ENCODE data around the gene NCF2.
A peak's percentile ranks its signal among the peaks of the same experiment; 100 is the strongest.

Gene NCF2

DNA sequence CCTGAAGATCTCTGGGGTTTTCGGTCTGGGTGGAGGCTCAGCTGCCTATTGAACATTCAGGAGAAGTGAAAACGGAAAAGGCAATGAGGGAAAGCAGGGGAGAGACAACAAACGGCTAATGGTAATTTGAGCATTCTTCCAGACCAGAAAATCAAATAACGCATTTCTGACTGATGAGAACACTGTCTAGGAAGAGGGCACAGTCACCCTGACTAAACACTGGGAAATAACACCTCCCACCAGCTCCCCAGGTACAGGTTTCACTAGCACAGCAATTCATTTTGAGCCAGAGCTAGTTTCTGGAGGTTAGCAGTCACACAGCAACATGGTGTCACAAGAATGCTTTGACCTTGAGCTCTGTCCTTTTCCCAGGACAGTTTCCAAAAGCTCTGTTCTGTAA is 21.1 kb downstream of the NCF2 start:
- no peak overlapping the region for H3K27ac Mint-ChIP-seq
- CTCF ChIA-PET = interaction anchor here (1.1 kb wide), 1 partner anchor 11 kb away, joined by 4 read pairs; no protein-coding TSS in a partner anchor
- no peak for DNase-seq
- H3K36me3 Mint-ChIP-seq = peaks cover 1% of the 10 kb centered on the region
- H3K4me3 Mint-ChIP-seq = no peak overlapping the region
- peaks cover 17% of the 10 kb centered on the region for H3K4me1 Mint-ChIP-seq
- H3K9me3 Mint-ChIP-seq = no peaks in the 10 kb centered on the region
- H3K27me3 Mint-ChIP-seq = peaks cover 17% of the 10 kb centered on the region

DNA sequence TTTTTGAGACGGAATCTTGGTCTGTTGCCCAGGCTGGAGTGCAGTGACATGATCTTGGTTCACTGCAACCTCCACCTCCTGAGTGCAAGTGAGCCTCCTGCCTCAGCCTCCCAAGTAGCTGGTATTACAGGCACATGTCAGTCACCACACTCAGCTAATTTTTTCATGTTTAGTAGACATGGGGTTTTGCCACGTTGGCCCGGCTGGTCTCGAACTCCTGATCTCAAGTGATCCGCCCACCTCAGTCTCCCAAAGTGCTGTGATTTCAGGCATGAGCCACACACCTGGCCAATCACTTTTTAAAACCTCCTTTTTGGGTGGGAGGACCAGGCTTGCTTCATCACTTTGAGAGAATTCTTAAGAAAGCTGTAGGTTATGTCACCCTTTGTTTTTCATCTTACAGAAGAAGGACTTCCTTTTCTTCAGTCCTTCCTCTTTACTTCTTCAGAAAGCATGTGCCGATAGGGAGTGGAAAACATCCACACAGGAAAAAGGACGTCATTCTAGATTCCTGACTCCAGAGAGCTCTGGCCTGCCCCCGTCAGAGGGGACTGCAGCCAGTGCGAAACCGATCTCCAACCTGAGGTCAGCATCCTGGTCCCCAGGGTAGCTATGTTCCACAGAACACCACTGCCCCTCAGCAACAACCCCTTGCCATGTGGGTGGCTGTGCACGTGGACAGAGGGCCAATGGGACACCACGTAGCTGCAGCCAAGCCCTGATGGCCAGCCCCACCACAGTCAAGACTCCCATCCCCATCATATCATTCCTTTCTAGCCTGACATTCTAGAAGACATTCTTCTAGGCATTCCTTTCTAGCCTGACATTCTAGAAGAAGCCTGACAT is 21.9 kb downstream of the NCF2 start:
- Mint-ChIP-seq H3K27ac (no peak overlapping the region), H3K9me3 (no peaks in the 10 kb centered on the region), H3K4me1 (peaks cover 17% of the 10 kb centered on the region), H3K36me3 (peaks cover 2% of the 10 kb centered on the region), H3K4me3 (no peak overlapping the region), H3K27me3 (peaks cover 17% of the 10 kb centered on the region)
- CTCF ChIA-PET = interaction anchor here (0.7 to 1.1 kb wide), 3 partner anchors 9 to 189 kb away, joined by 3 to 4 read pairs (median 4); no protein-coding TSS in a partner anchor
- no peak for DNase-seq

DNA sequence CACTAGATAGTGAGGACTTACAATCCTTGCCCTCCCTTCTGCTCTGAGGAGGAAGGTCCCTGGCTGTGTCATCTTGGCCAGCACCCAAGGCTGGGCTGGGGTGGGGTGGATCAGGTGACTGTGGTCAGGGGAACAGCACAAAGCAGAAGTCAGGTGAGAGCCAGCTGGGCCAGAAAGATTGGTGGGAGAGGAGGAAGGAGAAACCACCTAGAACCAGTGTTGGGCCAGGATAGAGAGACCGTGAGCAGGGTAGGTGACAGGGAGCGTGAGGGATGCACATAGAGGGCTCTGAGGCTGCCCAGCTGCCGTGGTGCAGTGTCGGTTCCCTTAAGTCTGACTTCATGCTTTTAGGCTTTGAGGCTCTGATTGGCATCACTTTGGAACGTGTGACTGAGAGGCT is 22.7 kb downstream of the NCF2 start:
- DNase-seq = no peak
- H3K27ac Mint-ChIP-seq = no peak overlapping the region
- H3K4me1 Mint-ChIP-seq = peaks cover 19% of the 10 kb centered on the region
- H3K27me3 Mint-ChIP-seq = peaks cover 17% of the 10 kb centered on the region
- no peaks in the 10 kb centered on the region for H3K9me3 Mint-ChIP-seq
- CTCF ChIA-PET = no interaction called here
- H3K4me3 Mint-ChIP-seq = no peak overlapping the region
- H3K36me3 Mint-ChIP-seq = peaks cover 4% of the 10 kb centered on the region

DNA sequence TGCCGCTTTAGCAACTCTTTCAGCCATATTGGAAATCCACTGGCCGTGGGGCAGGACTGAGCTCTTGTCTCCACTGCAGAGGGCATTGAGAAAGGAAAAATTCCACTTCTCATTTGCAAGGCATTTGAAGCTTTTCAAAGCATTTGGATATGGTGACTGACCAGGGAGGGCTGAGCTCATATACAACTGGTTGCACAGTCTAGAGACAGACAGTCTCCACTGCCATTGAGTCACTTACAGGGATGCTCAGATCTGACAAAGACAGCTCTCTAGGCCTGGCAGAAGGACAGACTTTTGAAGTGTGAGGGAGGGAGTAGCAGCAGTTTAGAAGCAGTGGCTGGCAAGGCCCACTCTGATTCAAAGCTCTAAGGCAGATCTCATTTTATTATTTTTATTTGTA is 24.2 kb downstream of the NCF2 start:
- Mint-ChIP-seq H3K4me3 (no peak overlapping the region), H3K27ac (no peak overlapping the region), H3K27me3 (peaks cover 17% of the 10 kb centered on the region), H3K4me1 (peaks cover 19% of the 10 kb centered on the region), H3K36me3 (peaks cover 8% of the 10 kb centered on the region), H3K9me3 (no peaks in the 10 kb centered on the region)
- DNase-seq = no peak
- CTCF ChIA-PET = interaction anchor here (0.6 to 1.1 kb wide), 2 partner anchors 14 to 69 kb away, joined by 3 read pairs; no protein-coding TSS in a partner anchor

DNA sequence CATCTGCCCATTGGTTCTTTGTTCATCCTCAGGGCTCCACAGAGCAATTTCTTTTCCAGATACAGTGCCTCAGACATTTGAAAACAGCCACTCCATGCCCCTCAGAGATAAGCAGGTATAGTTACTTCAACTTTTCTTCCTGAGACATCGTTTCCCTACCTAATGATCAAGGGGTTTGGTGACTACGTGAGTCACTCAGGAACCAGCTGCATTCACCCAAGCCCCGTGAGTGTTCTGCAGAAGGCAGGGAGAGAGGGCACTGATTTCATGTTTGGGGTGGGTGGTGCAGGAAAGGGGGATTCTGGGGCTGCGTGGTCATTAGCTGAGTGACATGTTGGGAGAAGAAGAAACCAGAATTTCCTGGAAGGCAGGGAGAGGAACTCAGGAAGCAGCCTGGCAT is 25.0 kb downstream of the NCF2 start:
- H3K27ac Mint-ChIP-seq = no peak overlapping the region
- no peak for DNase-seq

DNA sequence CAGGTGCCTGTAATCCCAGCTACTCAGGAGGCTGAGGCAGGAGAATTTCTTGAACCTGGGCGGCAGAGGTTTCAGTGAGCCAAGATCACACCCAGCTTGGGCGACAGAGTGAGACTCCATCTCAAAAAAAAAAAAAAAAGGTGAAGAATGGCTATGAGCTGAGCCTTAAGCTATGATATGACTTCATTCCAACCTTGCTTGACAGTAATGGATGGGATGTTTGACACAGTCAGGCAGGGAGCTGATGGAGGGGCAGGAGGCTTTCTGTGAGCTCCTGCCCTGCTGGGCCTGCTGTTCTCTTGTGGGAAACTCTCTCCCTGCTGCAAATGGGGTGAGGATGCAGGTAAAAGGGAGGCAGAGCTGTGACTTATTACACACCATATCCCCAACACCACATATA is 27.6 kb downstream of the NCF2 start:
- CTCF ChIA-PET = interaction anchor here (2.4 kb wide), 1 partner anchor 17 kb away, joined by 12 read pairs; no protein-coding TSS in a partner anchor
- Mint-ChIP-seq H3K27me3 (peaks cover 4% of the 10 kb centered on the region), H3K36me3 (peaks cover 11% of the 10 kb centered on the region), H3K4me3 (no peak overlapping the region), H3K4me1 (peaks cover 9% of the 10 kb centered on the region), H3K9me3 (no peaks in the 10 kb centered on the region), H3K27ac (peak overlapping the region; percentile 62)
- no peak for DNase-seq

More for the DNA sequence above, 25.0 kb downstream of the NCF2 start:
- peaks cover 19% of the 10 kb centered on the region for H3K4me1 Mint-ChIP-seq
- no peak overlapping the region for H3K4me3 Mint-ChIP-seq
- H3K36me3 Mint-ChIP-seq = peaks cover 8% of the 10 kb centered on the region
- peaks cover 15% of the 10 kb centered on the region for H3K27me3 Mint-ChIP-seq
- no peaks in the 10 kb centered on the region for H3K9me3 Mint-ChIP-seq
- CTCF ChIA-PET = no interaction called here

DNA sequence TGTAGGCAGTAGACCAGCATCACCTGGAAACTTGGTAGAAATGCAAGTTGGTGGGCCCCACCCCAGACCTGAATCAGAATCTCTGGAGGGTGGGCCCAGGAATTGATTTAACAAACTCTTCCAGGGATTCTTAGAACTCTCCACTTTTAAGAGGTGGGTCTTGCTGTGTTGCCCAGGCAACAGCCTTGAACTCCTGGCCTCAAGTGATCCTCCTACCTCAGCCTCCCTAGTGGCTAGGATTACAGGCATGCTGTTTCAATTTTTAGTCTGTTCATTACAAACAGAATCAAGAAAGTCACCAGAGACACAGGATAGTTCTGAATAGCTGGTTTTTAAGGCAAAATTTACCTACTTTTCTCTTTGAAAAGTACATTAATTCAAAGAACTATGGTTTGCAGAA is 31.2 kb downstream of the NCF2 start:
- H3K36me3 Mint-ChIP-seq = peaks cover 32% of the 10 kb centered on the region

DNA sequence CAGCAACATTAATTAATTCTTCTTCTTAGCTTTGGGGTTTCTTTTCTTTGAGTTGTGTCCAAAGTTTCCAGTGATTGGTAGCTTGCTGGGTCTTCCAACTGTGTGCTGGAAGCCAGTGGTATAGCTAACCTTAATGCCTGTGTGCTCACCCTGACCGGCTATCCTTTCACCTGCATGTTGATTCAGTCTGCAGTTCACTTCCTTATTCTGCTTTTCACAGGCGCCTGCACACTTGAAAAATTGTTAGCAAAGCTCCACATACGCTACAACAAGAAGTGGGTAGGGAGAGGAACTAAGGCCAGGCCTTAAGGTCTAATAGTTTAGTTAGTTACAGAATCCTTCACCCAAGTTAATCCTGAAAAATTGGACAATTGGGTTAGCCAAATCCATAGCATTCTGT is 35.7 kb downstream of the NCF2 start:
- H3K36me3 Mint-ChIP-seq = peaks cover 55% of the 10 kb centered on the region
- H3K4me1 Mint-ChIP-seq = no peaks in the 10 kb centered on the region

More for the DNA sequence above, 31.2 kb downstream of the NCF2 start:
- Mint-ChIP-seq H3K27me3 (no peaks in the 10 kb centered on the region), H3K9me3 (no peaks in the 10 kb centered on the region), H3K4me3 (no peak overlapping the region), H3K27ac (no peak overlapping the region), H3K4me1 (peaks cover 2% of the 10 kb centered on the region)
- DNase-seq = no peak
- CTCF ChIA-PET = interaction anchor here (1.3 kb wide), 1 partner anchor 75 kb away, joined by 3 read pairs; no protein-coding TSS in a partner anchor

DNA sequence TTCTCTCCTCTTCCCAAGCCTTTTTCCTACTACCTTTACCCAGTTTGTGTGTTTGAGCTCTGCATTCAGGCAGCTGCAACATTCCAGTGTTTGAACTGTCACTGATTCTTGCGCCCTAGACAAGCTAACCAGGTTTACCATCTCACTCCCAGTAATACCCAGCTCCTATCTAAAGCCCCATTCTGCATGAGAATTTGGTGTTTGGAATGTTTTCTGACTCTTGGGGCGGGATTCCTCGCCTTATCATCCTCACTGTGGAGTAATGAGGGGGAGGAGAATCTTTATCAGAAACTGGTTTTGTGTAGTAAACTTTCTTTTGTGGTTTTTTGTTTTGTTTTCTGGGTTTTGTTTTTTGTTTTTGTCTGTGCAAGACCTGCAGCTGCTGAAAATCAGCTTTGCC is 36.5 kb downstream of the NCF2 start:
- Mint-ChIP-seq H3K27me3 (no peaks in the 10 kb centered on the region), H3K36me3 (peaks cover 54% of the 10 kb centered on the region), H3K9me3 (no peaks in the 10 kb centered on the region), H3K4me3 (no peak overlapping the region), H3K4me1 (no peaks in the 10 kb centered on the region), H3K27ac (no peak overlapping the region)
- CTCF ChIA-PET = no interaction called here
- no peak for DNase-seq

More for the DNA sequence above, 35.7 kb downstream of the NCF2 start:
- CTCF ChIA-PET = no interaction called here
- no peaks in the 10 kb centered on the region for H3K9me3 Mint-ChIP-seq
- DNase-seq = no peak
- no peak overlapping the region for H3K4me3 Mint-ChIP-seq
- H3K27me3 Mint-ChIP-seq = no peaks in the 10 kb centered on the region
- no peak overlapping the region for H3K27ac Mint-ChIP-seq

DNA sequence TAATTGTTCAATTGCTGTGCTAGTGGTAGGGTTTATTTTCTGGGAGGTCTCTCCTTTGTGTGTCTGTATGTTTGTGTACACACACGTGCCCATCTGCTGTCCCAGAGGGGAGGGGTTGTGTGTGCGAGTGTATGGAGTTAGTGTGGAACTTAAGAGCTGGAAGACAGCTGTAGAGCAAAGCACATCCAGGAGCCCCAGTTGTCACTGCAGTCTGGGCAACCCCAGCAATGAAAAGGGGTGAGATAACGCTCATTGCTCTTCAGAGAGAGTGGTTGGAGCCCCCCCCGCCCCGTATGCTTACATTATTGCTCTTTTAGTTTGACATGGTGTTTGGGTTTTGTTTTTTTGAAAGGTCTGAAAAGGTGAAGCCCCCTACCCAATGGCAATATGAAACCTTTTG is 36.9 kb downstream of the NCF2 start:
- no peaks in the 10 kb centered on the region for H3K4me1 Mint-ChIP-seq
- no peak overlapping the region for H3K27ac Mint-ChIP-seq
- CTCF ChIA-PET = no interaction called here

DNA sequence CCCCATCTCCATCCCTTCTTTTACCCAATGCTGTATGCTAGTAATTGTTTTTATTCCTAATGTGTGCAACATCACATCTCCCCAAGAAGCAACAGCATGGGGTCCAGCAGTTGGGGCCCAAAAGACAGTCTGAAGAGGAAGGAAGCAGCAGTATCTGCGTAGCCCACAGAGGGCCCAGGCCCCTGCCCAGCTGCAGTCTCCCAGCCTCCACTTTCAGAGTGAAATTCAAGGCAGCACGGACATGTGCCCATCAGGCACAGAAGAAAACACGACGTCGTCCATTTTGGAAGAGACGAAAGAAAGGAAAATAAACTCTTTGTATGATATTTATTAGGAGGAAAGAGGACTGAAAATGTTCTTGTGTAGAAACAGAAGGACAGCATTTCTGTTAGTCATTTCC is 37.4 kb downstream of the NCF2 start:
- peaks cover 53% of the 10 kb centered on the region for H3K36me3 Mint-ChIP-seq
- H3K27me3 Mint-ChIP-seq = no peaks in the 10 kb centered on the region
- H3K27ac Mint-ChIP-seq = peak overlapping the region; percentile 22
- CTCF ChIA-PET = no interaction called here
- no peak overlapping the region for H3K4me3 Mint-ChIP-seq
- H3K9me3 Mint-ChIP-seq = no peaks in the 10 kb centered on the region
- DNase-seq = no peak
- H3K4me1 Mint-ChIP-seq = no peaks in the 10 kb centered on the region

More for the DNA sequence above, 36.9 kb downstream of the NCF2 start:
- Mint-ChIP-seq H3K27me3 (no peaks in the 10 kb centered on the region), H3K36me3 (peaks cover 53% of the 10 kb centered on the region), H3K9me3 (no peaks in the 10 kb centered on the region), H3K4me3 (no peak overlapping the region)
- no peak for DNase-seq

DNA sequence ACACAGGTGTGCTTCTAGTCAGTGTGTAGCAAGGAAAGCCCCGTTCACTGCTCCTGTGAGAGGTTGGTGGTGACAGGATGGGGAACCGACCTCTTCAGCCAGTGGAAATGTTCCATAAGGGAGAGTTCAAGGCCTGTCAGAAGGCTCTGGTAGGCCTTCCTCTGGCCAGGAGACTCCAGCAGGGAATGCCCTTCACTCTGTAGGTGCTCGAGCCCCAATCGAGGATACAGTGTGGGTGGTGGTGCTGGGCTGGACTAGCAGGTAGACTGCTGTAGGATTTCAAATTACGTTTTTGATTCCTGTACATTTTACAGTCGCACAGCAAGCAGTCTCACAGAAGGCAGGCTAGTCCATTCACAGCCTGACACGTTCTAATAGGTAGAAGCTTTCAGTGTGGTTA is 37.8 kb downstream of the NCF2 start:
- CTCF ChIA-PET = interaction anchor here (1.4 kb wide), 1 partner anchor 14 kb away, joined by 3 read pairs; no protein-coding TSS in a partner anchor
- Mint-ChIP-seq H3K27ac (no peak overlapping the region), H3K36me3 (peaks cover 53% of the 10 kb centered on the region), H3K4me3 (no peak overlapping the region), H3K9me3 (no peaks in the 10 kb centered on the region), H3K27me3 (no peaks in the 10 kb centered on the region), H3K4me1 (no peaks in the 10 kb centered on the region)
- DNase-seq = no peak

DNA sequence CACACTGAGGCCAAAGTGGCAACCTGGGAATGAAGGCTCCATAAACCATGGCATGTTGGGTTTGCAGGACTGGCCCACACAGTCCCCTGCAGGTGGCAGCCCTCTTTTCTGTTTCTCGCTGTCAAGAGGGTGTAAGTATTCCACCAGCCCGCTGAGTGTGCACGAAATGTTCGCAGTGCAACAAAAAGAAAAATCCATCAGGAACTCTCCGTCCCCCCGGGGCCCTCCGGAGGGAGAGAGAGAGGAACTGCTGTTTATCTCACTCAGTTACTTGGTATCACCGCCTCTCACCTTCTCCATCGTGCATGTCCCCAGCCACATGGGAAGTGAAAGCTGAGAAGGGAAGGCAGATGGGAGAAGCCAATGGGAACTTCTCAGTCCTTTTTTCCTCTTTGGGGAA is 38.3 kb downstream of the NCF2 start:
- no peak overlapping the region for H3K4me3 Mint-ChIP-seq
- no peaks in the 10 kb centered on the region for H3K9me3 Mint-ChIP-seq
- CTCF ChIA-PET = interaction anchor here (1.4 kb wide), 1 partner anchor 14 kb away, joined by 3 read pairs; no protein-coding TSS in a partner anchor
- no peaks in the 10 kb centered on the region for H3K27me3 Mint-ChIP-seq
- H3K27ac Mint-ChIP-seq = no peak overlapping the region
- H3K4me1 Mint-ChIP-seq = no peaks in the 10 kb centered on the region
- H3K36me3 Mint-ChIP-seq = peaks cover 55% of the 10 kb centered on the region
- DNase-seq = no peak

DNA sequence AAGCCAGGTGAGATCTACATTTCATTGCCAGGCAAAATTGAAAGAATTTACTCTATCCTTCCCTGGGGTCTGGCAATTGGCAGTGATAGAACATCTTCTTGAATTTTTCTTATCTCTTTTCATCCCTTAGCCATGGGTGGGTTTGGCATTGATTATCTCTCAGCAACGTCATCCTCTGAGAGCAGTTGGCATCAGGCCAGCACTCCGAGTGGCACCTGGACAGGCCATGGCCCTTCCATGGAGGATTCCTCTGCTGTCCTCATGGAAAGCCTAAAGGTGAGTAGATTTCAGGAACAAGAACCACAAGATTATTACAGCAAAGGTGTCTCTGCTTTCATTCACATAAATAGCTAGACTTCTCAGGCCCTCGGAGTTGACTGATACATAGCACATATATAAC is 39.3 kb downstream of the NCF2 start:
- Mint-ChIP-seq H3K4me1 (no peaks in the 10 kb centered on the region), H3K9me3 (no peaks in the 10 kb centered on the region), H3K27me3 (no peaks in the 10 kb centered on the region), H3K4me3 (no peak overlapping the region), H3K36me3 (peaks cover 55% of the 10 kb centered on the region), H3K27ac (no peak overlapping the region)
- no peak for DNase-seq
- CTCF ChIA-PET = interaction anchor here (1.4 to 1.5 kb wide), 2 partner anchors 15 to 48 kb away, joined by 3 read pairs; no protein-coding TSS in a partner anchor

DNA sequence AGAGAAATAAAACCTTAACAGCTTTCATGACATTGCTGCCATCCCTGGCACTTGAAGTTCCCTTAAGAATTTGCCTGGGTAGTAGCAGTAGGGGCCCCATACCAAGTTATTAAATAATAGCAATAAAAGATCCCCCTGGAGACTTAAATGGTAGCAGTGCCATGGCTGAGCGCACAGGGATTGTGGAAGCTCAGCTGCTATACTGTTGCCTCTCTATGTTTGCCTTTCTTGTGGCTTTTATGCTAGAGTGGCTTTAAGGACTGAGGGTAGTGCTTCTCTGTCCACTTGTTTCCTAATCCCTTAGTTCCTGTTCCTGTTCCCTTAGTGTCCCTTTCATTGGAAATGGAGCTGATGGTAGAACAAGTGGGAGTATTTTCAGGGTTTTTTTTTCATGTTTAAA is 42.1 kb downstream of the NCF2 start:
- peaks cover 4% of the 10 kb centered on the region for H3K4me1 Mint-ChIP-seq
- no peak overlapping the region for H3K4me3 Mint-ChIP-seq
- H3K27ac Mint-ChIP-seq = no peak overlapping the region
- no peaks in the 10 kb centered on the region for H3K9me3 Mint-ChIP-seq
- peaks cover 57% of the 10 kb centered on the region for H3K36me3 Mint-ChIP-seq
- DNase-seq = no peak
- no peaks in the 10 kb centered on the region for H3K27me3 Mint-ChIP-seq
- CTCF ChIA-PET = interaction anchor here (0.7 to 1.8 kb wide), 2 partner anchors 29 to 79 kb away, joined by 3 to 5 read pairs; no protein-coding TSS in a partner anchor
